ENCODE data around the gene IYD. TPM values are rescaled to one million over a fixed set of nuclear protein-coding genes. Genes with fewer than 3 reads are reported as not detected.
"Not testable (repeated sequence)": the region's sequence is repeated elsewhere in the genome, so short reads cannot be mapped to it uniquely, and the experiment has no call there.

The IYD gene
- polyA plus RNA-seq, 2 of the 4 experiments (the other 2 are of a cell fraction) = 0.08 TPM; not detected in 1

GRCh38 chr6:150448221-150448620 is 79.4 kb downstream of the IYD start:
- Histone ChIP-seq H3K4me3 (no peak overlapping the region), H3K9me3 (no peaks in the 10 kb centered on the region), H3K4me1 (no peaks in the 10 kb centered on the region), H3K4me2 (no peak overlapping the region), H3K27ac (no peak overlapping the region)
- TF ChIP-seq SMC3 (IDR thresholded peaks at IDR 0.05) (no peak), MAFK (IDR thresholded peaks at IDR 0.05; ENCODE audit: partially characterized antibody) (no peak), RFX5 (IDR thresholded peaks at IDR 0.05) (no peak), BCL3 (IDR thresholded peaks at IDR 0.05) (no peak), BHLHE40 (IDR thresholded peaks at IDR 0.05; ENCODE audit: low read depth, low read length) (no peak), FOSB (CRISPR knock-in tag; IDR thresholded peaks at IDR 0.05) (no peak), TFCP2L1 (CRISPR knock-in tag; IDR thresholded peaks at IDR 0.05) (no peak), ELK1 (IDR thresholded peaks at IDR 0.05; ENCODE audit: low read depth, low read length) (no peak), REST (IDR thresholded peaks at IDR 0.05) (no peak), POLR2AphosphoS2 (conservative IDR thresholded peaks at IDR 0.05; ENCODE audit: low read length) (no peak)
- TF ChIP-seq, protein P1, sequence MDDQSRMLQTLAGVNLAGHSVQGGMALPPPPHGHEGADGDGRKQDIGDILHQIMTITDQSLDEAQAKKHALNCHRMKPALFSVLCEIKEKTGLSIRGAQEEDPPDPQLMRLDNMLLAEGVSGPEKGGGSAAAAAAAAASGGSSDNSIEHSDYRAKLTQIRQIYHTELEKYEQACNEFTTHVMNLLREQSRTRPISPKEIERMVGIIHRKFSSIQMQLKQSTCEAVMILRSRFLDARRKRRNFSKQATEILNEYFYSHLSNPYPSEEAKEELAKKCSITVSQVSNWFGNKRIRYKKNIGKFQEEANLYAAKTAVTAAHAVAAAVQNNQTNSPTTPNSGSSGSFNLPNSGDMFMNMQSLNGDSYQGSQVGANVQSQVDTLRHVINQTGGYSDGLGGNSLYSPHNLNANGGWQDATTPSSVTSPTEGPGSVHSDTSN (IDR thresholded peaks at IDR 0.05) = no peak
- TF ChIP-seq, protein P2, sequence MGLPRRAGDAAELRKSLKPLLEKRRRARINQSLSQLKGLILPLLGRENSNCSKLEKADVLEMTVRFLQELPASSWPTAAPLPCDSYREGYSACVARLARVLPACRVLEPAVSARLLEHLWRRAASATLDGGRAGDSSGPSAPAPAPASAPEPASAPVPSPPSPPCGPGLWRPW (IDR thresholded peaks at IDR 0.05) = no peak
- POLR2A ChIA-PET = no interaction called here
- DNase-seq (ENCODE audit: low read depth in 1 of 2, low spot score in 1 of 2) (no peak), ATAC-seq (no peak), FAIRE-seq (no peak)
- CTCF ChIA-PET = no interaction called here
- 7% methylated on average over 1 of the region's 1 CpG for WGBS (ENCODE audit: missing lambda C conversion rate)

DNA sequence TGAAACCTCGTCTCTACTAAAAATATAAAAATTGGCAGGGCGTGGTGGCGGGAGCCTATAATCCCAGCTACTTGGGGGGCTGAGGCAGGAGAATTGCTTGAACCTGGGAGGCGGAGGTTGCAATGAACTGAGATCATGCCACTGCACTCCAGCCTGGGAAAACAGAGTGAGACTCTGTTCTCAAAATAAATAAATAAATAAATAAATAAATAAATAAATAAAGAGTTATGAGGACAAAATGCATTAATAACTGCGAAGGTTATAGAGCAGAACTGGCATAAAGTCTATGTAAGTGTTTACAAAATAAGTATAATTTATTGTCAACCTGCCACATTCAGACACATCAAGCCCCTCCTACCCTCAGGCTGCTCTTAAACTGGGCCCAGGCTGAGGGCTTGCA is 80.2 kb downstream of the IYD start:
- WGBS (ENCODE audit: missing lambda C conversion rate) = 60% methylated on average over 5 of the region's 5 CpGs
- POLR2A ChIA-PET; H3K4me2 ChIP-seq; ATAC-seq; CTCF ChIA-PET; H3K4me1 ChIP-seq; H3K27ac ChIP-seq; H3K4me3 ChIP-seq; FAIRE-seq; DNase-seq (ENCODE audit: low read depth in 1 of 2, low spot score in 1 of 2); H3K9me3 ChIP-seq: not testable (repeated sequence)
- TF ChIP-seq ZC3H11A (IDR thresholded peaks at IDR 0.05) = peak; percentile 26

- no peak for FAIRE-seq
- POLR2A ChIA-PET = no interaction called here
These were observed 82.1 kb downstream of the IYD start for GRCh38 chr6:150450918-150451317.

More at GRCh38 chr6:150450918-150451317, 82.1 kb downstream of the IYD start:
- no peak for TF ChIP-seq ESRRA (IDR thresholded peaks at IDR 0.05; ENCODE audit: borderline replicate concordance, low read length)
- no peak for TF ChIP-seq RAD21 (conservative IDR thresholded peaks at IDR 0.05 in 1 of 2, IDR thresholded peaks at IDR 0.05 in 1 of 2)
- no peak for TF ChIP-seq GATA3 (IDR thresholded peaks at IDR 0.05; ENCODE audit: borderline replicate concordance)
- no peak for TF ChIP-seq CEBPB (IDR thresholded peaks at IDR 0.05)
- no peak for TF ChIP-seq HEYL (CRISPR knock-in tag; IDR thresholded peaks at IDR 0.05)
- TF ChIP-seq EP300 (IDR thresholded peaks at IDR 0.05) = no peak
- TF ChIP-seq, protein P3, sequence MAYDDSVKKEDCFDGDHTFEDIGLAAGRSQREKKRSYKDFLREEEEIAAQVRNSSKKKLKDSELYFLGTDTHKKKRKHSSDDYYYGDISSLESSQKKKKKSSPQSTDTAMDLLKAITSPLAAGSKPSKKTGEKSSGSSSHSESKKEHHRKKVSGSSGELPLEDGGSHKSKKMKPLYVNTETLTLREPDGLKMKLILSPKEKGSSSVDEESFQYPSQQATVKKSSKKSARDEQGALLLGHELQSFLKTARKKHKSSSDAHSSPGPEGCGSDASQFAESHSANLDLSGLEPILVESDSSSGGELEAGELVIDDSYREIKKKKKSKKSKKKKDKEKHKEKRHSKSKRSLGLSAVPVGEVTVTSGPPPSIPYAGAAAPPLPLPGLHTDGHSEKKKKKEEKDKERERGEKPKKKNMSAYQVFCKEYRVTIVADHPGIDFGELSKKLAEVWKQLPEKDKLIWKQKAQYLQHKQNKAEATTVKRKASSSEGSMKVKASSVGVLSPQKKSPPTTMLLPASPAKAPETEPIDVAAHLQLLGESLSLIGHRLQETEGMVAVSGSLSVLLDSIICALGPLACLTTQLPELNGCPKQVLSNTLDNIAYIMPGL (CRISPR knock-in tag; IDR thresholded peaks at IDR 0.05; ENCODE audit: borderline replicate concordance) = no peak
- TF ChIP-seq MAFK (IDR thresholded peaks at IDR 0.05; ENCODE audit: partially characterized antibody) = no peak
- no peak for DNase-seq (ENCODE audit: low read depth in 1 of 2, low spot score in 1 of 2)
- Histone ChIP-seq H3K4me2 (no peak overlapping the region), H3K4me1 (no peaks in the 10 kb centered on the region), H3K9me3 (no peaks in the 10 kb centered on the region), H3K4me3 (no peak overlapping the region), H3K27ac (no peak overlapping the region)
- WGBS (ENCODE audit: missing lambda C conversion rate) = 60% methylated on average over 3 of the region's 3 CpGs
- no peak for ATAC-seq
- CTCF ChIA-PET = interaction anchor here (1.2 kb wide), 1 partner anchor 22 kb away, joined by 3 read pairs; no protein-coding TSS in a partner anchor
